ENCODE measurements around the gene ACKR3. TPM values are rescaled to one million over a fixed set of nuclear protein-coding genes. Genes with fewer than 3 reads are reported as not detected.

ACKR3 gene
- total and polyA plus RNA-seq, 2 experiments from 2014 or later = 1.0 to 3.0 TPM

GRCh38 chr2:236581546-236581945 lies 11.9 kb downstream of the ACKR3 start (continued):
- TF ChIP-seq REST (IDR thresholded peaks at IDR 0.05; ENCODE audit: unreplicated experiment) (no peak), EZH2phosphoT487 (IDR thresholded peaks at IDR 0.05; ENCODE audit: unreplicated experiment) (no peak), ZNF114 (CRISPR knock-in tag; IDR thresholded peaks at IDR 0.05) (no peak), EZH2 (IDR thresholded peaks at IDR 0.05; ENCODE audit: low read depth, unreplicated experiment) (no peak)

GRCh38 chr2:236582968-236583367 lies 13.3 kb downstream of the ACKR3 start:
- no peak for ATAC-seq
- Mint-ChIP-seq H3K4me1 (peaks cover 10% of the 10 kb centered on the region; the same call in 2 of the 3 replicates), H3K27ac (no peak overlapping the region)
- no peak for TF ChIP-seq CREB1 (CRISPR knock-in tag; IDR thresholded peaks at IDR 0.05; ENCODE audit: low read depth)
- TF ChIP-seq ETS1 (IDR thresholded peaks at IDR 0.05) = no peak
- no peak for TF ChIP-seq ZNF462 (CRISPR knock-in tag; IDR thresholded peaks at IDR 0.05)
- no peak for TF ChIP-seq EZH2phosphoT487 (IDR thresholded peaks at IDR 0.05; ENCODE audit: unreplicated experiment)
- no peak for TF ChIP-seq JUNB (IDR thresholded peaks at IDR 0.05; ENCODE audit: unreplicated experiment)
- no peak for TF ChIP-seq POLR2AphosphoS5 (IDR thresholded peaks at IDR 0.05; ENCODE audit: low read depth)
- TF ChIP-seq NANOG (IDR thresholded peaks at IDR 0.05; ENCODE audit: borderline replicate concordance) = no peak
- no peak for TF ChIP-seq CTCF (conservative IDR thresholded peaks at IDR 0.05; ENCODE audit: low read depth in 2 of 2)
- TF ChIP-seq ZNF331 (CRISPR knock-in tag; IDR thresholded peaks at IDR 0.05; ENCODE audit: low read depth) = no peak
- no peak for TF ChIP-seq ZNF114 (CRISPR knock-in tag; IDR thresholded peaks at IDR 0.05)
- TF ChIP-seq STAT1 (IDR thresholded peaks at IDR 0.05; ENCODE audit: unreplicated experiment) = no peak

More at GRCh38 chr2:236582968-236583367, 13.3 kb downstream of the ACKR3 start:
- 0 out of 2 replicates have a peak, but pooled peaks cover 7% of the 10 kb centered on the region for H3K9me2 ChIP-seq (ENCODE audit: insufficient read depth)
- H3K4me2 ChIP-seq = no peak overlapping the region
- H3K4me3 ChIP-seq = no peak overlapping the region
- Mint-ChIP-seq H3K4me3 (no peak overlapping the region), H3K36me3 (ENCODE audit: low read depth) (peaks cover 11% of the 10 kb centered on the region), H3K27me3 (ENCODE audit: insufficient read depth, low read depth, poor library complexity) (no peaks in the 10 kb centered on the region), H3K9me3 (peaks cover 3% of the 10 kb centered on the region; the same call in 1 of the 3 replicates)
- no peaks in the 10 kb centered on the region for H3K4me1 ChIP-seq (ENCODE audit: insufficient read depth)
- H3K27me3 ChIP-seq (ENCODE audit: insufficient read depth) = no peaks in the 10 kb centered on the region
- H4K20me1 ChIP-seq (replicated peaks; ENCODE audit: insufficient read depth) = no peaks in the 10 kb centered on the region
- H2AFZ ChIP-seq = no peak overlapping the region
- H3F3A ChIP-seq (replicated peaks; ENCODE audit: low read depth) = no peaks in the 10 kb centered on the region
- H3K36me3 ChIP-seq (ENCODE audit: insufficient read depth) = no peaks in the 10 kb centered on the region
- no peak for DNase-seq (ENCODE audit: low spot score)
- no peaks in the 10 kb centered on the region for H3K79me2 ChIP-seq (replicated peaks; ENCODE audit: insufficient read depth)
- no peak overlapping the region for H3K27ac ChIP-seq (ENCODE audit: low read depth)

All from GM23338 (cell line).